SK-N-MC (cell line): Measurements from ENCODE around the gene MOB3A.
A peak's percentile ranks its signal among the peaks of the same experiment; 100 is the strongest.

Source experiments
- DNase-seq: peaks from one replicate; pipeline ENCODE4 v3.0.0-alpha.2; 2011; ENCODE audit warnings: low read depth, low spot score
- H3K27ac ChIP-seq: fragments of 200-600 bp; sonication (generic); 2 replicates; pipeline ENCODE4 v1.5.1; 2016; ENCODE audit warnings: mixed run types
- H3K36me3 ChIP-seq: fragments of 200-600 bp; sonication (generic); 2 replicates; pipeline ENCODE4 v1.6.1; 2017; ENCODE audit warnings: antibody characterized with exemption, low read length, mixed read lengths; ENCODE audit not compliant: insufficient read depth
- H3K4me3 ChIP-seq: fragments of 200-600 bp; sonication (generic); 2 replicates; pipeline ENCODE4 v1.5.1; 2016
- H3K9ac ChIP-seq: fragments of 200-600 bp; sonication (generic); 2 replicates; pipeline ENCODE4 v1.8.0; 2017; ENCODE audit warnings: mixed run types, mixed read lengths; ENCODE audit not compliant: insufficient read length
- H3K9me3 ChIP-seq: fragments of 200-600 bp; sonication (generic); 2 replicates; pipeline ENCODE4 v1.6.1; 2017; ENCODE audit warnings: low read depth, mild to moderate bottlenecking, antibody characterized with exemption, low read length, moderate library complexity, mixed read lengths
- EZH2 ChIP-seq: fragments of 200-600 bp; sonication (generic); IDR thresholded peaks from one replicate; pipeline ENCODE4 v1.6.1; 2017; ENCODE audit warnings: antibody characterized with exemption
- FOXP2 ChIP-seq: optimal IDR thresholded peaks from 2 replicates; pipeline ENCODE3; 2011; ENCODE audit warnings: mild to moderate bottlenecking, moderate library complexity; ENCODE audit not compliant: insufficient read depth; ENCODE audit errors: extremely low read length, control extremely low read depth
- POLR2AphosphoS5 ChIP-seq: IDR thresholded peaks from 2 replicates; pipeline ENCODE4 v1.6.1; 2012; ENCODE audit warnings: mild to moderate bottlenecking, low read depth, low read length, borderline replicate concordance

The MOB3A gene

DNA sequence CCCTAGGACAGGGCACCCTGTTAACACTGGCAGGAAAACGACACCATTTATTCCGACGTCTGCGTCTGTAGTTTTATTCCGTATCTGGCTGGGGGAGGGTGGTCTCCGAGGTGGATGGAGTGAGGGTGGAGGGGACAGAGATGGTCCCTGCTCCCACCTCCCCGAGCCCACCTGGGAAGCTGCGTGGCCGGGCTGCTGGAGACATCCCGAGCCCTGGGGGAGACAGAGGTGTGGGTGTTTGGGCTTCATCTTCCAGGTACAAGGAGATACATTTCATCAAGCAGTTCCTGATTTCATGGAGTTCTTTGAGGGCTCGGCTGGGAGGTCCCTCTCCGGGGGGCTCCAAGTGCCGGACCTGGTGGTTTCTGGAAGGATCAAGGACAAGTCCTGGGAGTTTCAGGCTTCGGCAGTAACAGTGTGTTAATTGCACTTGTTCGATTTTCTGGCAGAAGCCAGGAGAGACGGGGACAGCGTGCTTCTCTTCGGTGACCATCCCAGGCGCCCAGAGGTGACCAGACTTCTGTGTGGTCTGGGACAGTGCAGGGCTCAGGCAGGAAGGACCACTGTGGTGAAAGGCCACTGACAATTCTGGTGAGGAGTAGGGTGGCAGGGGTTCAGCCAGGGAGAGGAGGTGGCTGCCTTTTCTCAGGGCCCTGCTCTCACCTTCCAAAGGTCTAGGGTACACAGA is 25.0 kb downstream of the MOB3A start:
- no peak for TF ChIP-seq FOXP2
- no peak for TF ChIP-seq EZH2
- no peak for TF ChIP-seq POLR2AphosphoS5
- Histone ChIP-seq H3K36me3 (peaks cover 8% of the 10 kb centered on the region; the same call in 1 of the 2 replicates), H3K9me3 (no peaks in the 10 kb centered on the region), H3K27ac (no peak overlapping the region), H3K9ac (no peak overlapping the region), H3K4me3 (no peak overlapping the region)
- DNase-seq: no peak

- H3K4me3 ChIP-seq: no peak overlapping the region
- H3K9me3 ChIP-seq: no peaks in the 10 kb centered on the region
- H3K27ac ChIP-seq: no peak overlapping the region
- no peak for DNase-seq
- no peak for TF ChIP-seq FOXP2
- no peak for TF ChIP-seq POLR2AphosphoS5
- TF ChIP-seq EZH2: no peak
- H3K36me3 ChIP-seq: peaks cover 8% of the 10 kb centered on the region; the same call in 1 of the 2 replicates
- H3K9ac ChIP-seq: no peak overlapping the region
Measured at GRCh38 chr19:2070436-2070827, 25.7 kb downstream of the MOB3A start.

DNA sequence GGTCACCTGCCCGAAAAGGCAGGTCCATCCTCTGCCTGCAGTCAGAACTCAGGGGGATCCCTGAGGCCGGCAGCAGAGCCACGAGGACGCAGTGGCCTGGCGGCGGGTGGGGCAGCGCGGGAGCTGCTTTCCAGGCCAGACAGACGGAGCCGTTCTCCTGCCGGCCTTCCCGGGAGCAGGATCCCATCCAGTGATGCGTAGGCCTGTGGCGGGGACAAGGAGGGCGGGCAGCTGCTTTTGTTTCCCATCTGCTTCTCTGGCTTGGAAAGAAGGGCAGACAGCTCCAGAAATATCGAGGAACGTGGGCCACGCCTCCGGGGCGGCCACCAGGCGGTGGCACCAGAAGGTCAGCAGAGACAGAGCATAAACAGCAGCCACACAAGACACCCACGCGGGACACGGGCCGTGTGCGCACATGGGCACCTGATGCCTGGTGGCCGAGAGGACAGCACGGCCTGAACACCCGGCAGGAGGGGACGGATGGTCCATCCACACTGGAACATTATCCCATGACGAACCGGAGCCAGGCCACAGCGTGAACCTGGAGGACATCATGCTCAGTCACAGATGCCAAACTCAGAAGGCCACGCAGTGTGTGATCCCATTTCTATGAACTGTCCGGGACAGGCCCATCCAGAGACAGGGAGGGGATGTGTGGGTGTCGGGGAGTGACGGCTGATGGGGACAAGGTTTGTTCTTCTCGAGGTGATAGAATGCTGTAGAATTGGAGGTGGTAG is 31.2 kb downstream of the MOB3A start:
- no peak overlapping the region for H3K27ac ChIP-seq
- no peak overlapping the region for H3K4me3 ChIP-seq
- TF ChIP-seq EZH2 (no peak), POLR2AphosphoS5 (no peak), FOXP2 (no peak)
- H3K9me3 ChIP-seq: no peaks in the 10 kb centered on the region
- no peak overlapping the region for H3K9ac ChIP-seq
- H3K36me3 ChIP-seq: no peaks in the 10 kb centered on the region
- DNase-seq: no peak

DNA sequence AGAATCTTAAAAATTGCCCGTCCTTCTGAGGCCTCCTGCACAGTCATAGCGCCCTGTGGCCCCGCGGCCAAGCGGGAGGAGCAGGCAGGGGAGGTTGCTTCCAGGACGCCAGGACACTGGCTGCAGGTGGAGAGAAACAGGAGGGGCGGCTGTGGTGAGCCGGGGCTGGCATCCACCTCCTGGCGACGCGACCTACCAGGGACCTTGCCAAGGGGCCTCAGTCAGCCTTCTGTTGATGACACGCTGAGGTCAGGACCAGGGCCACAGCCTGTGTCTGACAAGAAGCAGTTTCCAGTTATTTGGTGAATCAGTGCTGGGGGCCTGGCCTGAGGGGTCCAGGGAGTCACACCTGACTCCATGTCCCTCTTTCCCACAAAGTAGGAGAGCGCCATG is 31.7 kb downstream of the MOB3A start:
- no peaks in the 10 kb centered on the region for H3K9me3 ChIP-seq

DNA sequence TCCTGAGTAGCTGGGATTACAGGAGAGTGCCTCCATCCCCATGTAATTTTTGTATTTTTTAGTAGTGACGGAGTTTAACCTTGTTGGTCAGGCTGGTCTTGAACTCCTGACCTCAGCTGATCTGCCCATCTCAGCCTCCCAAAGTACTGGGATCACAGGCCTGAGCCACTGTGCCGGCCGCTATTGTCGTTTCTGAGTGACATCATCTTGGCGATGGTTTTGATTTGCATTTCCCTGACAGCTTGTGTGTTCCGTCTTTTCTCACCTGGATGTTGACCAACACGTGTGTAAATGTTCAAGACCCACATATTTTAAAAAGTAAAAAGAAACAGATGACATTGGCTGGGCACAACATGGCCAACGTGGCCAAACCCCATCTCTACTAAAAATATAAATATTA is 32.3 kb downstream of the MOB3A start:
- Histone ChIP-seq H3K9ac (no peak overlapping the region), H3K4me3 (no peak overlapping the region), H3K36me3 (no peaks in the 10 kb centered on the region), H3K27ac (no peak overlapping the region), H3K9me3 (no peaks in the 10 kb centered on the region)
- TF ChIP-seq EZH2: no peak
- no peak for TF ChIP-seq POLR2AphosphoS5
- no peak for TF ChIP-seq FOXP2
- no peak for DNase-seq

More for the DNA sequence above, 31.7 kb downstream of the MOB3A start:
- Histone ChIP-seq H3K36me3 (no peaks in the 10 kb centered on the region), H3K27ac (no peak overlapping the region), H3K4me3 (no peak overlapping the region), H3K9ac (no peak overlapping the region)
- no peak for DNase-seq
- TF ChIP-seq EZH2 (no peak), POLR2AphosphoS5 (no peak), FOXP2 (no peak)

DNA sequence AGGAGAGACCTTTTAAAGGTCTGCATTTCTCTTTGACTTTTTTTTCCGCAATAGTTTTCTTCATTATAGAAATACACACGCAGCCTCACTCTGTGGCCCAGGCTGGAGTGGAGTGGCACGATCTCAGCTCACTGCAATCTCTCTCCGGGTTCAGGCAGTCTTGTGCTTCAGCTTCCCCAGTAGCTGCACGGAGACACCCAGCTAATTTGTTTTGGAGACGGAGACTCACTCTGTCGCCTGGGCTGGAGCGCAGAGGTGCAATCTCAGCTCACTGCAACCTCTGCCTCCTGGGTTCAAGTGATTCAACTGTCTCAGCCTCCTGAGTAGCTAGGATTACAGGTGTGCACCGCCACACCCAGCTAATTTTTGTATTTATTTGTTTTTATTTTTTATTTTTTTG is 33.4 kb downstream of the MOB3A start:
- DNase-seq: no peak
- TF ChIP-seq EZH2: no peak
- TF ChIP-seq FOXP2: no peak
- no peak for TF ChIP-seq POLR2AphosphoS5
- Histone ChIP-seq H3K4me3 (no peak overlapping the region; the same call in 1 of the 2 replicates), H3K36me3 (no peaks in the 10 kb centered on the region), H3K27ac (peak overlapping the region; percentile 54), H3K9me3 (no peaks in the 10 kb centered on the region), H3K9ac (no peak overlapping the region)

GRCh38 chr19:2062389-2062729 is 33.8 kb downstream of the MOB3A start:
- H3K9me3 ChIP-seq: no peaks in the 10 kb centered on the region
- peak overlapping the region; percentile 88 for H3K9ac ChIP-seq
- H3K36me3 ChIP-seq: no peaks in the 10 kb centered on the region
- no peak for DNase-seq
- peak overlapping the region; percentile 97 for H3K4me3 ChIP-seq
- H3K27ac ChIP-seq: peak overlapping the region; percentile 93
- no peak for TF ChIP-seq FOXP2
- no peak for TF ChIP-seq EZH2
- no peak for TF ChIP-seq POLR2AphosphoS5

DNA sequence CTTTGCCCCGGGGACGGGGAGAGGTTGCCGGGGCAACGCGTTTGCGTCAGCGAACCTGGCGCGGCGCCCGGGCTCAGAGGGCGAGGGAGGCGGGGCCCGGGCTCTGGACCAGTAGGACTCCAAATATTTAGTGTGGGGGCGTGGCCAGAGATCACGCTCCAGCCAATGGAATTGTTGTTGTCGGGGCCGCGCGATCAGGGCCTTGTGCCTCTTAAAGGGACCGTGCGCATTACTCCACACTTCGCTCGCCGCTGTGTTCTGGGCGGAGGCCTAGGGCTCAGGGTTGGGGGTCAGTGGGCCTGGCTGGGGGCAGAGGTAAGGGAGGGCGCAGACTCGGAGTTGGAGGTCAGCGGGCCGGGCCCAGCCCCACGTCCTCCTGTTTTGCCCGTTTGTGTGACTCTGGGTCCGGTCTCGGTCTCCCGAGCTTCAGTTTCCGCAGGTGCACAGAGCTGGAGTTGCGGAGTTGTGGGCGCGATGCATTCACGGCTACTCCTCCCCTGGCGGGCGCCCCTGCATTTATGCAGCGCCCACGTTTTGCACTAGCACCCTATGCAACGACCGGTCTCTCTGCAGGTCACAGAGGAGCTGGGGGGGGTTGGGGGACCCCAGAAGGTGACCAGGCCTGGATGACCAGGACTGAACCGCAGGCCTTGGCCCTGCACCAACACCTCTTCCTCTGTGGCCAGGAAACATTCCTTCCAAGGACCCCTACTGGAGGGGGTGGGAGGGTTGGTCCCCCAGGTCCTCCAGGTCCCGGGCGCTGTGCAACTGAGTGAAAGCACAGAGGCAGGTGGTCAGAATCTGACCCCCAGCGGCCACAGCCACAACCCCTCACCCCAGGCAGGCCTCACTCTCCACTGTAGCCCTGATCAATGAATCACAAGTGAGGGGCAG is 34.4 kb downstream of the MOB3A start:
- peak overlapping the region; percentile 97 for H3K4me3 ChIP-seq

More for the DNA sequence above, 34.4 kb downstream of the MOB3A start:
- TF ChIP-seq POLR2AphosphoS5 (peak; percentile 90), FOXP2 (no peak), EZH2 (no peak)
- H3K36me3 ChIP-seq: no peaks in the 10 kb centered on the region
- H3K9ac ChIP-seq: peak overlapping the region; percentile 96
- H3K9me3 ChIP-seq: no peaks in the 10 kb centered on the region
- peak overlapping the region; percentile 96 for H3K27ac ChIP-seq
- DNase-seq: peak; percentile 93
